OCI-M1 (cell line): Measurements from ENCODE around the gene ANKRD24.
"Not testable (repeated sequence)": the region's sequence is repeated elsewhere in the genome, so short reads cannot be mapped to it uniquely, and the experiment has no call there.

ENCODE experiments used
- DNase-seq: peaks from one replicate; lab custom pipeline; 2025; lab: John Stamatoyannopoulos, UW

The ANKRD24 gene

GRCh38 chr19:4182084-4182810 lies at the start of gene ANKRD24, which contains the start of gene SIRT6:
Gene ANKRD24 (plus strand): TSS chr19:4182689. CDS start chr19:4186426, 3,737 bp downstream.
Gene SIRT6 (minus strand): TSS chr19:4182563. CDS start chr19:4182539, 24 bp downstream.
- DNase-seq = peak; percentile 94

- DNase-seq = no peak
Observed at GRCh38 chr19:4134351-4134750, 48.1 kb upstream of the ANKRD24 start.

GRCh38 chr19:4135386-4135785 lies 47.1 kb upstream of the ANKRD24 start:
- DNase-seq = not testable (repeated sequence)

GRCh38 chr19:4136680-4137088 lies 45.8 kb upstream of the ANKRD24 start:
- DNase-seq = no peak

- no peak for DNase-seq
Observed at GRCh38 chr19:4138445-4138844, 44.0 kb upstream of the ANKRD24 start.

GRCh38 chr19:4139614-4140236 lies 42.8 kb upstream of the ANKRD24 start:
- DNase-seq = peak; percentile 81

- DNase-seq = peak; percentile 64
Observed at GRCh38 chr19:4140237-4140711, 42.2 kb upstream of the ANKRD24 start.

GRCh38 chr19:4142916-4143315 lies 39.6 kb upstream of the ANKRD24 start:
- DNase-seq = not testable (repeated sequence)

GRCh38 chr19:4144666-4145249 lies 37.7 kb upstream of the ANKRD24 start:
- DNase-seq = peak; percentile 70

- no peak for DNase-seq
Observed at GRCh38 chr19:4149518-4150288, 32.8 kb upstream of the ANKRD24 start.

- DNase-seq = no peak
Observed at GRCh38 chr19:4151623-4152022, 30.9 kb upstream of the ANKRD24 start.

GRCh38 chr19:4152241-4152998 lies 30.1 kb upstream of the ANKRD24 start:
- DNase-seq = no peak

- no peak for DNase-seq
Observed at GRCh38 chr19:4154571-4155312, 27.7 kb upstream of the ANKRD24 start.

- no peak for DNase-seq
Observed at GRCh38 chr19:4157164-4157563, 25.3 kb upstream of the ANKRD24 start.

- not testable (repeated sequence) for DNase-seq
Observed at GRCh38 chr19:4157971-4158370, 24.5 kb upstream of the ANKRD24 start.

GRCh38 chr19:4161415-4162077 lies 20.9 kb upstream of the ANKRD24 start:
- no peak for DNase-seq

- no peak for DNase-seq
Observed at GRCh38 chr19:4164262-4164661, 18.2 kb upstream of the ANKRD24 start.

- DNase-seq = no peak
Observed at GRCh38 chr19:4171676-4172075, 10.8 kb upstream of the ANKRD24 start.

- DNase-seq = peak; percentile 43
Observed at GRCh38 chr19:4172861-4173473, 9.5 kb upstream of the ANKRD24 start.
